ENCODE measurements around the gene FBXL16.

FBXL16 gene

DNA sequence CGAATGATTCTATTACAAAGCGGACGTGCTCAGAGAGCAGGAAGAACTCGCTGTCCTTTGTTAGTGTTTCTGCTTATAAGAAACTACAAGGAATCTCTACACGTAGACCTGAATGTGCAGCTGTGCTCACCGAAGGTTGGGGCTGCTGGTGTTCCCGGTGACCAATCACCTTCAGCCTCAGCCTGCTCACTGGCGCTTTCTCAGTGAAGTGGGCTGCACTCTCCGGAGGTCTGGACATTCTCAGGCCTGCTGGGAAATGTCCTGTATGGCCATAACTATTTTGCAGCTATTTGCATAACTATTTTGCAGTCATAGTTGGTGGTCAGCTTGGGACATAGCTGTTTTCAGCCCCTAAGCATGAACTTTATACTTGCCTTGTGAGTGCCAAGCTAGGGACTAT lies 44.9 kb upstream of the FBXL16 start:
- TF ChIP-seq TAF1 (IDR thresholded peaks at IDR 0.05; ENCODE audit: low read depth) (no peak), CREB1 (IDR thresholded peaks at IDR 0.05; ENCODE audit: low read depth) (no peak), EGR1 (IDR thresholded peaks at IDR 0.05) (no peak), TEAD4 (IDR thresholded peaks at IDR 0.05) (no peak), RAD21 (IDR thresholded peaks at IDR 0.05; ENCODE audit: low read depth) (no peak), ZBTB7A (IDR thresholded peaks at IDR 0.05; ENCODE audit: low read depth) (no peak), EP300 (IDR thresholded peaks at IDR 0.05; ENCODE audit: borderline replicate concordance) (no peak), TCF12 (IDR thresholded peaks at IDR 0.05; ENCODE audit: low read depth) (no peak), CEBPB (IDR thresholded peaks at IDR 0.05) (no peak), NFIC (IDR thresholded peaks at IDR 0.05) (no peak), FOXM1 (IDR thresholded peaks at IDR 0.05; ENCODE audit: borderline replicate concordance, low read depth) (no peak), YY1 (IDR thresholded peaks at IDR 0.05; ENCODE audit: low read depth) (no peak)
- TF ChIP-seq, protein P1, sequence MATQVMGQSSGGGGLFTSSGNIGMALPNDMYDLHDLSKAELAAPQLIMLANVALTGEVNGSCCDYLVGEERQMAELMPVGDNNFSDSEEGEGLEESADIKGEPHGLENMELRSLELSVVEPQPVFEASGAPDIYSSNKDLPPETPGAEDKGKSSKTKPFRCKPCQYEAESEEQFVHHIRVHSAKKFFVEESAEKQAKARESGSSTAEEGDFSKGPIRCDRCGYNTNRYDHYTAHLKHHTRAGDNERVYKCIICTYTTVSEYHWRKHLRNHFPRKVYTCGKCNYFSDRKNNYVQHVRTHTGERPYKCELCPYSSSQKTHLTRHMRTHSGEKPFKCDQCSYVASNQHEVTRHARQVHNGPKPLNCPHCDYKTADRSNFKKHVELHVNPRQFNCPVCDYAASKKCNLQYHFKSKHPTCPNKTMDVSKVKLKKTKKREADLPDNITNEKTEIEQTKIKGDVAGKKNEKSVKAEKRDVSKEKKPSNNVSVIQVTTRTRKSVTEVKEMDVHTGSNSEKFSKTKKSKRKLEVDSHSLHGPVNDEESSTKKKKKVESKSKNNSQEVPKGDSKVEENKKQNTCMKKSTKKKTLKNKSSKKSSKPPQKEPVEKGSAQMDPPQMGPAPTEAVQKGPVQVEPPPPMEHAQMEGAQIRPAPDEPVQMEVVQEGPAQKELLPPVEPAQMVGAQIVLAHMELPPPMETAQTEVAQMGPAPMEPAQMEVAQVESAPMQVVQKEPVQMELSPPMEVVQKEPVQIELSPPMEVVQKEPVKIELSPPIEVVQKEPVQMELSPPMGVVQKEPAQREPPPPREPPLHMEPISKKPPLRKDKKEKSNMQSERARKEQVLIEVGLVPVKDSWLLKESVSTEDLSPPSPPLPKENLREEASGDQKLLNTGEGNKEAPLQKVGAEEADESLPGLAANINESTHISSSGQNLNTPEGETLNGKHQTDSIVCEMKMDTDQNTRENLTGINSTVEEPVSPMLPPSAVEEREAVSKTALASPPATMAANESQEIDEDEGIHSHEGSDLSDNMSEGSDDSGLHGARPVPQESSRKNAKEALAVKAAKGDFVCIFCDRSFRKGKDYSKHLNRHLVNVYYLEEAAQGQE (IDR thresholded peaks at IDR 0.05; ENCODE audit: low read depth): no peak
- TF ChIP-seq, protein P2, sequence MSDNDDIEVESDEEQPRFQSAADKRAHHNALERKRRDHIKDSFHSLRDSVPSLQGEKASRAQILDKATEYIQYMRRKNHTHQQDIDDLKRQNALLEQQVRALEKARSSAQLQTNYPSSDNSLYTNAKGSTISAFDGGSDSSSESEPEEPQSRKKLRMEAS (IDR thresholded peaks at IDR 0.05): no peak
- TF ChIP-seq, protein P3, sequence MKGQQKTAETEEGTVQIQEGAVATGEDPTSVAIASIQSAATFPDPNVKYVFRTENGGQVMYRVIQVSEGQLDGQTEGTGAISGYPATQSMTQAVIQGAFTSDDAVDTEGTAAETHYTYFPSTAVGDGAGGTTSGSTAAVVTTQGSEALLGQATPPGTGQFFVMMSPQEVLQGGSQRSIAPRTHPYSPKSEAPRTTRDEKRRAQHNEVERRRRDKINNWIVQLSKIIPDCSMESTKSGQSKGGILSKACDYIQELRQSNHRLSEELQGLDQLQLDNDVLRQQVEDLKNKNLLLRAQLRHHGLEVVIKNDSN (IDR thresholded peaks at IDR 0.05): no peak

DNA sequence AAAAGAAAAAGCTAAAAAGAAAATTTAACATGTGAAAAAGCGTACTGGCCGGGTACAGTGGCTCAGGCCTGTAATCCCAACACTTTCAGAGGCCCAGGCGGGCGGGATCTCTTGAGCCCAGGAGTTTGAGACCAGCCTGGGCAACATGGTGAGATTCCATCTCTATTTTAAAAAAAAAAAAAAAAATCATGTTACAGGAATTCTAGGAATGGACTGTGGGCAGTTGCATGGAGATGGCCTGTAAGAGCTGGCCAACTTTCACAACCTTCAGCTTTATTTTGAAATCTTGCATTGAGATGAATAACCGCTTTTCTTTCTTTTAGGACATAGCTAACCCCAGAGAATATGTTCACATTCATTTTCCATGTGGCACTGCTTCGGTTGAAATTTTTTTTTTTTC lies 43.4 kb upstream of the FBXL16 start:
- TF ChIP-seq, protein P2 (IDR thresholded peaks at IDR 0.05): no peak
- no peak for TF ChIP-seq EGR1 (IDR thresholded peaks at IDR 0.05)

- TF ChIP-seq EP300 (IDR thresholded peaks at IDR 0.05; ENCODE audit: borderline replicate concordance): no peak
- TF ChIP-seq, protein P1 (IDR thresholded peaks at IDR 0.05; ENCODE audit: low read depth): no peak
- TF ChIP-seq, protein P2 (IDR thresholded peaks at IDR 0.05): no peak
- TF ChIP-seq TCF12 (IDR thresholded peaks at IDR 0.05; ENCODE audit: low read depth): no peak
- TF ChIP-seq, protein P3 (IDR thresholded peaks at IDR 0.05): no peak
- TF ChIP-seq NFIC (IDR thresholded peaks at IDR 0.05): no peak
- no peak for TF ChIP-seq RAD21 (IDR thresholded peaks at IDR 0.05; ENCODE audit: low read depth)
- no peak for TF ChIP-seq YY1 (IDR thresholded peaks at IDR 0.05; ENCODE audit: low read depth)
- TF ChIP-seq CREB1 (IDR thresholded peaks at IDR 0.05; ENCODE audit: low read depth): no peak
- TF ChIP-seq ZBTB7A (IDR thresholded peaks at IDR 0.05; ENCODE audit: low read depth): no peak
Measured at GRCh38 chr16:747978-748746, 42.6 kb upstream of the FBXL16 start.

GRCh38 chr16:746637-747036 lies 41.0 kb upstream of the FBXL16 start:
- TF ChIP-seq ZBTB7A (IDR thresholded peaks at IDR 0.05; ENCODE audit: low read depth) (no peak), NFIC (IDR thresholded peaks at IDR 0.05) (no peak), CREB1 (IDR thresholded peaks at IDR 0.05; ENCODE audit: low read depth) (no peak)
- TF ChIP-seq, protein P3 (IDR thresholded peaks at IDR 0.05): no peak
- TF ChIP-seq, protein P1 (IDR thresholded peaks at IDR 0.05; ENCODE audit: low read depth): no peak

Measured in Ishikawa (cell line).